Activated T-helper 1 cell treated with anti-CD3 and anti-CD28 coated beads, Interleukin-12 subunit alpha, Interleukin-12 subunit beta, Interleukin-2, Interleukin-4 antibody, amounts not matched to agents 30 ng/mL and 10 ng/mL and 1 ng/mL, durations not matched to agents 14 hours and 24 hours and 36 hours (primary cell): ENCODE data around the gene KRTAP4-9. TPM values are rescaled to one million over a fixed set of nuclear protein-coding genes. Genes with fewer than 3 reads are reported as not detected.
"Not testable (repeated sequence)": the region's sequence is repeated elsewhere in the genome, so short reads cannot be mapped to it uniquely, and the experiment has no call there.

Source experiments
- DNase-seq: peaks from one replicate; pipeline ENCODE4 v3.0.0; 2021; ENCODE audit warnings: low spot score
- H3K27ac Mint-ChIP-seq: one replicate; pipeline ENCODE4 v1.8.0; 2021; ENCODE audit warnings: mild to moderate bottlenecking, mixed read lengths
- H3K27me3 Mint-ChIP-seq: one replicate; pipeline ENCODE4 v1.8.0; 2022; ENCODE audit warnings: mild to moderate bottlenecking, moderate library complexity, mixed read lengths; ENCODE audit not compliant: insufficient read depth
- H3K36me3 Mint-ChIP-seq: one replicate; pipeline ENCODE4 v1.8.0; 2021; ENCODE audit warnings: low read depth, mixed read lengths
- H3K4me1 Mint-ChIP-seq: one replicate; pipeline ENCODE4 v1.8.0; 2021; ENCODE audit warnings: low read depth, mixed read lengths
- H3K4me3 Mint-ChIP-seq: one replicate; pipeline ENCODE4 v1.8.0; 2021; ENCODE audit warnings: mild to moderate bottlenecking, moderate library complexity, mixed read lengths
- H3K9me3 Mint-ChIP-seq: one replicate; pipeline ENCODE4 v1.8.0; 2021; ENCODE audit warnings: mixed read lengths
- intact Hi-C: fragments of 100-400 bp; cut with micrococcal nuclease; formaldehyde crosslinking; loops from one replicate; pipeline ENCODE4 v1.15.1; 2024
- total RNA-seq: library from RNA; stranded (reverse); gene quantifications from 2 replicates; pipeline ENCODE4 v1.2.3, GENCODE V29; 2022

Gene KRTAP4-9
- total RNA-seq, 1 donor from 2014 or later = not detected

DNA sequence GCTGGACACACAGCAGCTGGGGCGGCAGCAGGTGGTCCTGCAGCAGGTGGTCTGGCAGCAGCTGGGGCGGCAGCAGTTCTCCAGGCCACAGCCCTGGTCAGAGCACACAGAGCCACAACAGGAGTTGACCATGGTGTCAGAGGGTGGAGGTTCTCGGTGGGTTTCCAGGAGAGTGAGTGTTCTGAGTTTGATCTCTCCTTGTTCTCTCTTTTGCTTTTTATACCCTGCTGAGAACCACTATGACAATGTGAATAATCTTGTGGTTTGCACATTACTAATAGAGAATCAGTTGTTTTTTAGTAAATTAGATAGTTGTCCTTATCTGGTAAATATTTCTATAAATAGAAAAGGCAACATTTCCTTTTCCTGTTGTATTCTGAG, 18.8 kb downstream of the KRTAP4-9 start, which contains the start of gene KRTAP4-12:
Gene KRTAP4-12, minus strand, starts transcription at position 192 of the 381 bp plus-strand sequence. Its CDS starts 60 bp downstream, at position 132.
- H3K4me1 Mint-ChIP-seq, DNase-seq, H3K27me3 Mint-ChIP-seq, intact Hi-C loops, H3K36me3 Mint-ChIP-seq, H3K4me3 Mint-ChIP-seq, H3K27ac Mint-ChIP-seq, H3K9me3 Mint-ChIP-seq: not testable (repeated sequence)

DNA sequence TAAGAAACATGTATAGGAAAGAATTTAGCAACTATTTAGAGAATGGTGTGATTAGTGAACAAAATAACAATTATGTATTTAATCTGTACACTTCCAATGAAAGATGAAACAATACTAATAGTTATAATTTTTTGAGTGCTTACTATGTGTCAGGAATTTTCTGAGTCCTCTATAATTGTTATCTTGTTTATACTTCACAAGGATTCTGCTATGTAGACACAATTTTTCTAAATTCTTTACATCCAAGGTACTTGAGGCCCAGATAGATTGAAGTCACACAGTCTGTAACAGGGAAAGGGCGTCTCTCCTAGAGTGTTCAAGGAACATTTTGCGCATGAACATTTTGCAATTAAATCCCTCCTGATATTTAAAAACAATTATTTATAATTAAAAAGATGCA, 19.9 kb downstream of the KRTAP4-9 start:
- peaks cover 3% of the 10 kb centered on the region for H3K9me3 Mint-ChIP-seq
- no peak for DNase-seq
- no peak overlapping the region for H3K4me3 Mint-ChIP-seq
- H3K36me3 Mint-ChIP-seq = no peaks in the 10 kb centered on the region
- H3K27ac Mint-ChIP-seq = no peak overlapping the region
- H3K27me3 Mint-ChIP-seq = peaks cover 2% of the 10 kb centered on the region
- intact Hi-C loops = no loop called here
- no peaks in the 10 kb centered on the region for H3K4me1 Mint-ChIP-seq

DNA sequence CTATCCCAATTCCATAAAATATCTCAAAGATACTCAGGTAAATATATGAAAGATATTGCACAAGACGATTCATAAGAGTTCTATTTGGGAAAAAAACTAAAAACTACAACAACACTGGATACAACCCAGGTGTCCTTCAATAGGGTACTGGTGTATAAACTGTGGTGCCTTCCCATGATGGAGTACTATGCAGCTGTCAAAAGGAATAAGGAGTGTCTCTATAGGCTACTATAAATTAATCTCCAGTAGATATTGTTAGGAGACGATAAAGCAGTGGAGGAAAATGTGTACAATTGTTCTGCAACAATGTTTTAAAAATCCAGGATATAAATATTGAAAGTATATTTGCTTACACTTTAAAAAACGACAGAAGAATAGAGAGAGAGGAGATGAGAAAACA, 21.2 kb downstream of the KRTAP4-9 start:
- intact Hi-C loops = no loop called here
- DNase-seq = no peak
- H3K27ac Mint-ChIP-seq = no peak overlapping the region
- no peaks in the 10 kb centered on the region for H3K36me3 Mint-ChIP-seq
- H3K4me3 Mint-ChIP-seq = no peak overlapping the region
- peaks cover 3% of the 10 kb centered on the region for H3K9me3 Mint-ChIP-seq
- no peaks in the 10 kb centered on the region for H3K4me1 Mint-ChIP-seq
- peaks cover 2% of the 10 kb centered on the region for H3K27me3 Mint-ChIP-seq

DNA sequence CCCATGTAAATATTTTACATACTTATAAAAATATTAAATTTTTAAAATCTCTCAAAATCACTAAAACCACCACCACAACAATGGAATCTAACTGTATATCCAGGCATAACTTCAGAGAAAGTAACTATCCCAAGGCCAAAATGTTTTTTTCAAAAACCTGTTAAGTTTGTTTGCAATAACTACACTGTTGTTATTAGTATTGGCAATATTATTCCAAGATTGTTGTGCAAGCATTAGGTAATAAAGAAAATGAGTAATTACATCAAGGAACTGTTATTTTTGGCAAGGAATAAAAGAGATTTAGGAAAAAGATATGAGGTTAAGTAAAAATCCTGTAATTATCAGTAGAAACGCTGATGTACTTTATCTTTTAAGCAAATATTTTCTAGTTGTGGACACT, 22.2 kb downstream of the KRTAP4-9 start:
- peaks cover 1% of the 10 kb centered on the region for H3K9me3 Mint-ChIP-seq
- no peaks in the 10 kb centered on the region for H3K4me1 Mint-ChIP-seq
- H3K27me3 Mint-ChIP-seq = peaks cover 2% of the 10 kb centered on the region
- H3K4me3 Mint-ChIP-seq = no peak overlapping the region
- DNase-seq = no peak
- no peak overlapping the region for H3K27ac Mint-ChIP-seq
- intact Hi-C loops = no loop called here
- no peaks in the 10 kb centered on the region for H3K36me3 Mint-ChIP-seq

DNA sequence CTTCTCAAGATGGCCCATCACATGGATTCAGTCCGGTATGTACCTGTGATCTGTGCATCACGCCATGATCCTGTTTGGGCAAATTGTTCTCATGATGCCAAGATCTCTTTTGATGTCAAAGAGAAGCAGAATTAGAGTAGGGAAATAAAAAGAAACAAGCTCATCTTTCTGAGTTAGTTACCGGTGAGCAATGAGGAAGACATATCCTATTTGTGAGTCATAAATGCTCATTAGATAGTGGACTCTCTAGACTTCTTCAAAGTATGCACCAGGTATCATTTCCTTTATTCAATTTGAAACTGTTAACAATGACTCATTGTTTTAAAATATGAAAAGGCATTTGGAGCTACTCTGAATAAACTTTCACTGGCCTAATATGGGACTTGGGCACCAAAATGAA, 26.8 kb downstream of the KRTAP4-9 start:
- intact Hi-C loops = no loop called here
- Mint-ChIP-seq H3K36me3 (no peaks in the 10 kb centered on the region), H3K4me3 (no peak overlapping the region), H3K27ac (no peak overlapping the region), H3K4me1 (no peaks in the 10 kb centered on the region), H3K9me3 (no peaks in the 10 kb centered on the region), H3K27me3 (no peaks in the 10 kb centered on the region)
- no peak for DNase-seq

DNA sequence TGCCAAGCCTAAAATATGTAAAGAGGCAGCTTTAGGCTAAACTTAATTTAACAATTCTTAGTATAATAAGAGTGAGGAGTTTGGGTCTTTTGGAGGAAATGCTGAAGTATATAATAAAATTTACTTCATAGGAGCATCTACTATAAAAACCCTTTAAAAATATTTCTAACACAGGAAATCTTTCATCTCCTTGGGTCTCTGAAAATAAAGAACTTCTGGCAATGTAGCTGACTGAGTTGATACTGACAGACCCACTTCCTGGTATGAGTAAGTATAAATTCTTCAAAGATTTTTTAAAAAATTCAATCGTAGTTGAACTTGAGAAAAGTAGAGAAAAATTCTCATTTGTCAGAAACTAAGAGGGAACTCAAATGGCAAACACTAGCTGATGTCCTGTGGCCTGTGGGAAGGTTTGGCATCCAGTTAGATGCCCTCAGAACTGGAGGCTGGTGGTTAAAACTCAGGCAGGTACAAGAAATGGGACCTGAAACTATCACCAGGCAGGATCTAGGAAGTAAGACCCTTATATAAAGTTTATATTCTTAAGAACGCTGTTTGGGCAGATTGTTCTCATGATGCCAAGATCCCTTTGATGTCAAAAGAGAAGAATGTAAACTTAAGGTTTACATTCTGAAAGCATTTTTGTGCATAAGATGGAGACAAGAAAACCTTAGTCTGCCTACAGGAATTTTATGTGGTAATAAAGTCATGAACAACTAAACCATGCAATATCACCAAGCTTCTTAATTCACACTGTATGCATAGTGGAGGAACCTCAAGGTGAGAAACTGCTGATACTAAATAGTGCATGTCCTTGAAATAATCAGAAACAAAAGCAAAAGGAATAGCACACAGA, 28.9 kb downstream of the KRTAP4-9 start:
- H3K27me3 Mint-ChIP-seq = no peaks in the 10 kb centered on the region
- H3K36me3 Mint-ChIP-seq = no peaks in the 10 kb centered on the region
- no peak overlapping the region for H3K4me3 Mint-ChIP-seq
- H3K9me3 Mint-ChIP-seq = no peaks in the 10 kb centered on the region
- intact Hi-C loops = no loop called here
- no peaks in the 10 kb centered on the region for H3K4me1 Mint-ChIP-seq
- no peak overlapping the region for H3K27ac Mint-ChIP-seq
- DNase-seq = no peak

DNA sequence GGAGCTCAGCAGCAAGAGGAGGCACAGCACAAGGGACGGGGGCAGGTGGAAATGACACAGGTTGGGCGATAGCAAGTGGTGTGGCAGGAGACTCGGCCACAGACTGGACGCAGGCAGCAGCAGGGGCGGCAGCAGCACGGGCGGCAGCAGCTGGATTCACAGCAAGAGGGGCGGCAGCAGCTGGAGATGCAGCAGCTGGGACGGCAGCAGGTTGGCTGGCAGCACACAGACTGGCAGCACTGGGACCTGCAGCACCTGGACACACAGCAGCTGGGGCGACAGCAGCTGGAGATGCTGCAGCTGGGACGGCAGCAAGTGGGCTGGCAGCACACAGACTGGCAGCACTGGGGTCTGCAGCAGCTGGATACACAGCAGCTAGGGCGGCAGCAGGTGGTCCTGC, 34.7 kb downstream of the KRTAP4-9 start:
- H3K9me3 Mint-ChIP-seq = peaks cover 31% of the 10 kb centered on the region
- H3K4me3 Mint-ChIP-seq, DNase-seq, H3K27ac Mint-ChIP-seq, intact Hi-C loops, H3K36me3 Mint-ChIP-seq, H3K27me3 Mint-ChIP-seq, H3K4me1 Mint-ChIP-seq: not testable (repeated sequence)

DNA sequence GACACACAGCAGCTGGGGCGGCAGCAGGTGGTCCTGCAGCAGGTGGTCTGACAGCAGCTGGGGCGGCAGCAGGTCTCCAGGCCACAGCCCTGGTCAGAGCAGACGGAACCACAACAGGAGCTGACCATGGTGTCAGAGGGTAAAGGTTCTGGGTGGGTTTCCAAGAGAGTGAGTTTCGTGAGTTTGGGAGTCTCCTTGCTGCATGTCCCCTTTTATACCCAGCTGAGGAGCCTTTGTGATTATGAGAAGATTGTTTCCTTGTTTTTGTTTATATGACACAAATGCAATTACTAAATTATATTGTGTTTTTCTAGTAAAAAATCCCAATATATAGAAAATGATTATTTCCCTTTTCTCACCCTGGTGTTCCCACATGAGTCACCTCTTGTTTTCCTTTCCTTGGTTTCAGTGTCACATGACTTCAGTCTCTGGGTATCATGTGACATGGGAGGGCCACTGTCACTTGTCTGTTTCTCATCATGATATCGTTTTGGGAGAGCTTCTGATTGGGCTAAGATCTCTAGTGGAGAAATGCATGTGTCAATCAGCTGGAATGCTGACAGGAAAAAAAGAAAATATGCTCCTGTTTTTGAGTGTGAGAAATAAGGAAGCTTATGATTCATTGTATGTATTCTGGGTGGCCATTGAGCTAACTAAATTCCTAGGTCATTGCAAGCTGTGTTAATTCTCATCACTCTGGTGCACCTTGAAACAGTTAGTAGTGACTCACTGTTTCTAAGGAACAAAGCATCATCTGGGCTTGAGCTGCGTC, 35.4 kb downstream of the KRTAP4-9 start, which contains the start of gene KRTAP4-6:
Gene KRTAP4-6, minus strand, starts transcription at position 185 of the 772 bp plus-strand sequence. Its CDS starts 57 bp downstream, at position 128.
- Mint-ChIP-seq H3K4me3 (no peak within 1 kb of the TSS), H3K27ac (no peak within 1 kb of the TSS), H3K4me1 (no peaks in the 10 kb centered on the region), H3K27me3 (peaks cover 1% of the 10 kb centered on the region), H3K36me3 (no peaks in the 10 kb centered on the region), H3K9me3 (peaks cover 31% of the 10 kb centered on the region)
- intact Hi-C loops = no loop called here
- no peak for DNase-seq

DNA sequence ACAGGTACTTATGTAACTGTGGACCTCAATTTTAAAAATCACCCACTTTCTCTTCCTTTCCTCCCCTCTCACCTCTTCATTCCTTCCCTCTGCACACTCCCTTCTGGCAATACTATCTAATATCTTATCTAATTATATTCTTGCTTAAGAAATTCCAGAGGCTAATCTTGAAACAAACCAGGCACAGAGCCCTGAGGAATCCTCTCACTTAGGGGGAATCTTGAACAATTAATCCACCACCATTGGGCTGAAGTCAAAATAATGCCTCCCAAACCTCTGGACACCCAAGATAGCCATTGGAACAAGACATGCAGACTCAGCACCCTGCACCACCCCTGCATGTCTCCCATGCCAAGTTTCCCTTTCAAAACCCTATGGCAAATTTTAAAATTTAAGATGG, 36.2 kb downstream of the KRTAP4-9 start:
- H3K4me1 Mint-ChIP-seq = no peaks in the 10 kb centered on the region
- no peak overlapping the region for H3K27ac Mint-ChIP-seq
- no peaks in the 10 kb centered on the region for H3K36me3 Mint-ChIP-seq
- intact Hi-C loops = no loop called here
- H3K9me3 Mint-ChIP-seq = peaks cover 31% of the 10 kb centered on the region
- no peak for DNase-seq
- H3K4me3 Mint-ChIP-seq = no peak overlapping the region
- peaks cover 1% of the 10 kb centered on the region for H3K27me3 Mint-ChIP-seq

DNA sequence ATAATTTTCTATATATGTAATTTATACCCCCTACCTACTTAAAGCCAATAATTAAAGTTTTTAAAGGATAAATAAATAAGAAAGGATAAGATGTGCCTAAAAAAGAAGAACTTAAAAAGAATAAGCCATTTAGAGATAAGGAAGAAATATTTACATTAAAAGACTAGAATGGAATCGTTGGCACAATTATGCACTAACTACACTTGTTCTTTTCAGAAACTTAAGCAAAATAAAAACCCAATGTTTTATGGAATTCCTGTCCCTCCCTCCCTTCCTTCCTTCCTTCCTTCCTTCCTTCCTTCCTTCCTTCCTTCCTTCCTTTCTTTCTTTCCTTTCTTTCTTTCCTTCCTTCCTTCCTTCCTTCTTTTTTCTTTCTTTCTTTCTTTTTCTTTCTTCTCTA, 39.7 kb downstream of the KRTAP4-9 start:
- Mint-ChIP-seq H3K27ac (no peak overlapping the region), H3K36me3 (no peaks in the 10 kb centered on the region), H3K27me3 (peaks cover 3% of the 10 kb centered on the region), H3K4me3 (no peak overlapping the region), H3K4me1 (no peaks in the 10 kb centered on the region), H3K9me3 (peaks cover 27% of the 10 kb centered on the region)
- intact Hi-C loops = no loop called here
- DNase-seq = no peak

DNA sequence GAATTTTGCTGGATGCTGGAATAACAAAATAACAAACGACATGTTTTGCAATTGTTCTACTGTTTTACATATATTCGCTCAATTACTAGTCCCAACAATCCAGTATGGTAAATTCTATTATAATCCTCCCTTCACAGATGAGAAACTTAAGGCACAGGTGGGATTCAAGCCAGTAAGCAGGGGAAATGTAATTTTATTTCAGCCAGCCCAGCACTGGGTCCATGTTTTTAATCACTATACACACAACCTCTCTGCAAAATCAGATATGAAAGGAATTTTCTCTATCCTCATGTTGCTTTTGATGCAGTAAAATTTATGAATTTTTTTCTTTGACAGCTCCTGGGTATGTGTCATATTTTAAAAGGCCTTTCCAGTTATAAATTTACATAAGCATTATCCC, 40.1 kb downstream of the KRTAP4-9 start:
- no peaks in the 10 kb centered on the region for H3K36me3 Mint-ChIP-seq
- no peak overlapping the region for H3K4me3 Mint-ChIP-seq
- H3K27me3 Mint-ChIP-seq = peaks cover 3% of the 10 kb centered on the region
- H3K27ac Mint-ChIP-seq = no peak overlapping the region
- peaks cover 27% of the 10 kb centered on the region for H3K9me3 Mint-ChIP-seq
- intact Hi-C loops = no loop called here
- H3K4me1 Mint-ChIP-seq = no peaks in the 10 kb centered on the region
- DNase-seq = no peak

DNA sequence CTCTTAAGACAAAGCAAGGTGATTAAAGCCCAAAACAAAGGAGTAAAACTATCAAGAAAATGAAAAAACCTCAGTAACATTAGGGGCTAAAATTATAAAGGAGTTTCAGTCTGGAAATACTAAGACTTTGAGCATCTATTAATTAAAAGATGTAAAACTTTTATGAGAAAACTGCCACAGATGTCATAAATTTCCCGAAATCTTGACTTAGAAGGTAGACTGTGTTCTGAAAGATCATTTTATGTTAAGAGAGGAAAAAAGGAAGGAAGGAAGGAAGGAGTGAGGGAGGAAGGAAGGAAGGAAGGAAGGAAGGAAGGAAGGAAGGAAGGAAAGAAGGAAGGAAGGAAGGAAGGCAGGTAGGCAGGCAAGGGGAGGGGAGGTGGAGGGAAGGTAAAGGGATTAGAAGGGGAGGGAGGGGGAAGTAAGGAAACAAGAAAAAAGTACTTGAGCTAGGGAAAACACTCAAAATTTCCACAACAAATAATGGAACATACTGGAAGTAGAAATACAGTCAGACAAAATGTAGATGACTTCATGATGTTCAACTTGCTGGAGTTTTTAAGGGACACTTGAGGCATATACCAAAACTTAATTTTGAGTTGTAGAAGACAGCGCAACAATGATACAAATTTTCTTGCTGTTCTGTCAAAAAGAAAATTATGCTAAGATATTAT, 42.5 kb downstream of the KRTAP4-9 start:
- DNase-seq = no peak
- intact Hi-C loops = no loop called here
- no peak overlapping the region for H3K27ac Mint-ChIP-seq
- peaks cover 14% of the 10 kb centered on the region for H3K9me3 Mint-ChIP-seq
- H3K27me3 Mint-ChIP-seq = peaks cover 3% of the 10 kb centered on the region
- H3K36me3 Mint-ChIP-seq = no peaks in the 10 kb centered on the region
- H3K4me1 Mint-ChIP-seq = no peaks in the 10 kb centered on the region
- no peak overlapping the region for H3K4me3 Mint-ChIP-seq
